HG02943 (cell line): Measurements from ENCODE around the gene TRMT61A.

Experiments used
- ATAC-seq: cut with Tn5 transposase; IDR thresholded peaks from one replicate; pipeline ENCODE4 v1.9.1; 2021; ENCODE audit warnings: mild to moderate bottlenecking, low read depth, moderate library complexity; ENCODE audit not compliant: unreplicated experiment

TRMT61A gene

DNA sequence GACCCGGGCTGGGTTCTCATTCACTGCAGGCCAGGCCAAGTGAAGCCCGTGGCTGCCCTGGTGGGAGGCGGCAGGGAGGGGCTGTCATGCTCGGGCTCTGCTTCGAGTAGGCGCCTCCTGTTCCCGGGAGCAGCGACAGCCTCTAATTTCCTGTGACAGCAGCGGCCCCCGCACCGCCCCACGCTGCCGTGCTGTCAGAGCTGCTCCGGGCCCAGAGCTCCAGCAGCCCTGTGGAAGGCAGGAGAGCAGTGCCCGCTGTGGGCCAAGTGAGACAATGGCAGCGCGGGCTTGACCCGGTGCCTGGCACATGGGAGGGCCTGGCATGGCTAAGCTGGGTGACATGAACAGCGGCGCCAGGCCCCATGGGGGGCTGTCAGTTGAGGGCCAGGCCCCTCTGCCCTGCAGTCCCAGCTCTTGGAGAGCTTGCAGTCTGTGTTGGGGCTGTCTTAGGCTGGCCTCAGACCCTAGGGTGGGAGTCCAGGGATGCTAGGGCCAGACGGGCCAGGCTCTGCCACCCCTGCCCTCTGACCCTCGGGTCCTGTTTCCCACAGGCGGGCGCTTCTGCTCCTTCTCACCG lies 5.1 kb downstream of the TRMT61A start:
- no peak for ATAC-seq

GRCh38 chr14:103534576-103535061 lies 5.6 kb downstream of the TRMT61A start:
- ATAC-seq, result no peak

GRCh38 chr14:103535081-103535890 lies 6.3 kb downstream of the TRMT61A start:
- no peak for ATAC-seq

- ATAC-seq, result no peak
Observed at GRCh38 chr14:103535891-103536565, 7.0 kb downstream of the TRMT61A start.

DNA sequence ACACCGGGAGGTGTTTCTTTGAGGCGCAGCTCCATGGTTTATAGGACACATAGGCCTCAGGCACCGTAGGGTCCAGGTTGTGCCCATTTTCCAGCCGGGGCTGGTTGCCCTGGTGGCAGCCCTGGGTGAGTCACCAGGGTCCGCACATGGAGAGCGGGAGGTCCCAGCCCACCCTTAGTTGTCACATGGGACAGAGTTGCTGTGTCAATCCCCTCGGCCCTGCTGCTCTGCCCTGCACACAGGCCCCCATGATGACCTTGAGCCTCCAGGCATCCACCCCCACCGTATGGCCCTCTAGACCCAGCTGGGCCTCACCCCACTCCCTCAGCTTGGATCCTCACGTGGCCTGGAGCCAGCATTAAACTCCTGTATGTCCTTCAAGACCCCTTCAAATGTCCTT lies 7.7 kb downstream of the TRMT61A start:
- ATAC-seq, result no peak

DNA sequence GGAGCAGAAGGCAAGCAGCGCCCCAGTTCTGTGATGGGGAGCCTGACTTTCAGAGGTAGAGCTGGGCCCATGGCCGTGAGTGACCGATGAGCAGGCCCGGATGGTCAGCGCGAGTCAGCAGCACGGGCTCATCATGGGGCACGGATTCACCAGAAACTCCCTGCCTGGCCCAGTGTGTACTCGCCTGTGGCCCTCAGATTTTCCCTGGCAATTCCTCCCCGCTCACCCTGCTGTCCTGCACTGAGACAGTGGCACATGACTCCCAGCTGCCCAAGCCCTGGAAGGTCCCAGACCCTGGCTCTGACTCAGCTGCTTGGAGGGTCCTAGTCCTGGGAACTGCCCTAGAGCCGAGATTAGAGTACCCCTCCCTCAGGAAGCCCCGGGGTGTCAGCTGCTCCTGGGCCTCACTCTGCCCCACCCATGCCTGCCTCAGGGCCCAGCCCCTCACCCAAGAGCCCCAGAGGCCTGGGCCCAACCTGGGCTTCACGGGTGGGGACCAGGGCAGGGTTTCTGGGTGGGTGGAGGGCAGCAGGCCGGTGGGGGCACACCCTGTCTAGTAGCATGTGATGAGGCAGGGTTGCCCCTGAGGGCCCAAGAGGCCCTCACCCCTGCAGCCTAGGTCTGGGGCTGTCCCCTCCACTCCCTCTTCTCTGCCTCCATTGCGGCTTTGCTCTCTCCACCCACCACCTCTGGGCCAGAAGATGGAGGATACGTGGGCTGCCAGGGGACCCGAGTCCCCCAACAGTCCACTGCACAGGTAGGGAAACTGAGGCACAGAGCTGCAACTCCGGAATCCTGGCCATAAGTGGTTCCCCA lies 8.4 kb downstream of the TRMT61A start:
- ATAC-seq, result no peak

- ATAC-seq, result no peak
Observed at GRCh38 chr14:103538291-103539055, 9.5 kb downstream of the TRMT61A start.

- no peak for ATAC-seq
Observed at GRCh38 chr14:103539056-103539825, 10.2 kb downstream of the TRMT61A start.

GRCh38 chr14:103540821-103541708 lies 12.1 kb downstream of the TRMT61A start:
- no peak for ATAC-seq

- ATAC-seq, result no peak
Observed at GRCh38 chr14:103541709-103542604, 13.0 kb downstream of the TRMT61A start.

DNA sequence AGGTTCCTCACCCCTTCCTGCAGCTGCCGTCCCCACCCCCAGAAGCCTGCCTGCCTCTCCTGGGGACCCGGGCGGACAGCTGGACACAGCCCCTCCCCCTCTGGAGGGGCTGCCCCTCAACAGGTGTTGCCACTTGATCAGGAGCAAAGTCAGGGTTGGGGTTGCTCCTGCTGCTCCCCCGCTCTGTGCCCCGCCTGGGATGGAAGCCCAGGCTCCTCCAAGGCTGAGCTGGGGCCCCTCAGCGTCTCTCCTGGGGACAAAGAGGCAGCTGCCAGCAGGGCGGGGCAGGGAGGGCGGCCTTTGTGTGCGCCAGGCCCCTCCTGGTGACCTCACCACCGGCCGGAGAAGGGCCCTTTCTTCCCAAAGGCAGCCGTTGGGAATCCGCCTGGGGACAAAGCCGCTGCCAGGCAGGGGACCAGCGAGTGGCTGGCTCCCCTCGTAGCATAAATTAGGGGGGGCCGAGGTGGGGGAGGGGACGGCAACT lies 13.7 kb downstream of the TRMT61A start:
- ATAC-seq, result no peak

GRCh38 chr14:103543140-103543539 lies 14.1 kb downstream of the TRMT61A start:
- ATAC-seq, result no peak

DNA sequence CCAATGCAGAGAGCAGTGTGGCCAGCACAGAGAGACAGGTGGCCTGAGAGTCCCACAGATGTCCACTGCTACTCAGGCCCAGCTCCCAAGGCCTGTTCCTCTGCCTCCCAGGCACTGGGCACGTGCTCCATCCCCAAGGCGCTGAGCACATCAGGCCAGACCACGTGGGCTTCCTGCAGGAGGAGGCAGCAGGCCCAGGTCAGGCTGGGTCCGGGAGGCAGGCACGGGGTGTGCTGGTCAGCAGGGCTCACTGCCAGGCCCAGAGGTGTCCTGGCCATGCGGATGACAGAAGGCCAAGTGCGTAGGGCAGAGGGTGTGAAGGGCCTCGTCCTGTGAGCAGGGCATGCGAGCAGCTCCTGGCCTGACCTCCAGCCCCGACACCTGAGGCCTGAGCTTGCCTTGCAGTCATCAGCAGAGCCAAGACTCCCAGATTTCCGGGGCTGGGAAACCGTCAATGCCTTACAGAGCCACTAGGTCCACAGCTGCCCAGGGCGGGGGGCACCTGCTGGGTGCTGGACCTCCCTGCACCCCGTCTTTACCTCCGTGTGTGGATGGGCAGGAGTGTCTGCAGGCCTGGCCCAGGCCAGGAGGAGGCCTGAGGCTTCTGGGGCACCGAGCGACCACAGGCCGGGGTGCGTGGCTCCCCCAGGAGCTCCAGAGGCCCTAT lies 14.9 kb downstream of the TRMT61A start:
- no peak for ATAC-seq

DNA sequence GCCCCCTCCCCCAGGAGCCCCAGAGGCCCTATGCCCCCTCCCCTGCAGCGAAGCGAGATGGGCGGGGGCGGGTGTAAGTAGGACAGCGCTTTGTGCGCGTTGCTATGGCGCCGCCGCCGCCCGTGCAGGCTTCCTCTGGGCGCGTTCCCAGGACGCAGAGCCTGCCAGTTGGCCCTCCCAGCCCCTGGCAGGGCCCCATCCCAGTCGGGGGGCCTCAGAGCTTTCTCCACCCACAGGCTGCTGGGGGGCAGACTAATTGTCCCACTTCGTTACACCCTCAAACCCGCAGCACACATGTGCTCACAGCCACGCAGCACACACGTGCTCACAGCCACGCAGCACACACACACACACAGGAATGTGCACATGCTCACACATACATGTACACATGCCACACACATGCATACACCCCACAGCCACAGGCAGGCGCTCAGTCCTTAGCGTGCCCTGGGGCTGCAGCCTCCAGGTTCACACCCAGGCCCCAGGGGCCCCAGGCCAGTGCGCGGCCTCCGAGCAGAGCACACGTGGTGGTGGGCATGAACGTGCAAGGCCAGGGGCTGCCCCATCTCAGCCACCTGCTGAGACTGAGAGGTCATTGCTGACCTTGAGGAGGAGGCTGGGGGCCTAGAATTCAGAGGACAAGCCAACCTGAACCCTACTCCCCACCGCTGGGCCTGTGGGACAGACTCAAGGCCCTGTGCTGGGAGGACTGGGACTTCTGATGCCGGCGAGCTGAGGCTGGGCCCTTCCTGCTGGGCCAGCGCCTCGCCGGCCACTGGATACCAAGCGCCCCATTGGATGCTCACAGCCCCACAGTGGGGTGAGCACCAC lies 15.6 kb downstream of the TRMT61A start:
- no peak for ATAC-seq

- no peak for ATAC-seq
Observed at GRCh38 chr14:103545219-103545914, 16.4 kb downstream of the TRMT61A start.
